GM21381 (cell line): Measurements from ENCODE around the gene C16orf74.

Source experiments
- ATAC-seq: cut with Tn5 transposase; IDR thresholded peaks from one replicate; pipeline ENCODE4 v1.9.1; 2021; ENCODE audit warnings: mild to moderate bottlenecking, moderate library complexity; ENCODE audit not compliant: unreplicated experiment

C16orf74 gene

GRCh38 chr16:85676466-85676865 is 74.4 kb downstream of the C16orf74 start:
- ATAC-seq: no peak

GRCh38 chr16:85675251-85675874 is 75.5 kb downstream of the C16orf74 start:
- ATAC-seq: no peak

GRCh38 chr16:85674828-85675227 is 76.1 kb downstream of the C16orf74 start:
- no peak for ATAC-seq

GRCh38 chr16:85674418-85674755 is 76.5 kb downstream of the C16orf74 start:
- no peak for ATAC-seq

- ATAC-seq: no peak
These were observed 77.1 kb downstream of the C16orf74 start for GRCh38 chr16:85673529-85674417.

- no peak for ATAC-seq
These were observed 80.1 kb downstream of the C16orf74 start for GRCh38 chr16:85670840-85671239.

- ATAC-seq: no peak
These were observed 82.0 kb downstream of the C16orf74 start for GRCh38 chr16:85668676-85669424.

GRCh38 chr16:85667841-85668413 is 83.0 kb downstream of the C16orf74 start:
- no peak for ATAC-seq

- no peak for ATAC-seq
These were observed 83.6 kb downstream of the C16orf74 start for GRCh38 chr16:85667261-85667660.

- ATAC-seq: no peak
These were observed 85.0 kb downstream of the C16orf74 start for GRCh38 chr16:85665929-85666328.

- no peak for ATAC-seq
These were observed 85.5 kb downstream of the C16orf74 start for GRCh38 chr16:85665373-85665740.

GRCh38 chr16:85664580-85665372 is 86.1 kb downstream of the C16orf74 start:
- ATAC-seq: no peak

- no peak for ATAC-seq
These were observed 87.0 kb downstream of the C16orf74 start for GRCh38 chr16:85663891-85664321.

GRCh38 chr16:85662976-85663830 is 87.7 kb downstream of the C16orf74 start:
- ATAC-seq: no peak

GRCh38 chr16:85662482-85662812 is 88.4 kb downstream of the C16orf74 start:
- ATAC-seq: no peak

GRCh38 chr16:85661740-85662481 is 89.0 kb downstream of the C16orf74 start:
- ATAC-seq: no peak

GRCh38 chr16:85660843-85661739 is 89.8 kb downstream of the C16orf74 start:
- ATAC-seq: no peak
